HepG2 (cell line): ENCODE results near the gene OCLN. TPM values are rescaled to one million over a fixed set of nuclear protein-coding genes. Genes with fewer than 3 reads are reported as not detected.

Experiments used
- ARID4A ChIP-seq: sonication (generic); formaldehyde crosslinking; IDR thresholded peaks from 2 replicates; pipeline ENCODE4 v1.5.0; 2020; ENCODE audit warnings: mild to moderate bottlenecking, missing genetic modification reagents, borderline replicate concordance
- ATF7-NPFF ChIP-seq: sonication (generic); formaldehyde crosslinking; IDR thresholded peaks from 2 replicates; pipeline ENCODE4 v1.8.1; 2023; ENCODE audit warnings: mild to moderate bottlenecking, low read depth, missing genetic modification reagents, moderate library complexity
- CBX1 ChIP-seq: IDR thresholded peaks from one replicate; pipeline ENCODE4 v1.6.1; 2016; ENCODE audit warnings: antibody characterized with exemption, low read depth
- ERF ChIP-seq: IDR thresholded peaks from 2 replicates; pipeline ENCODE4 v1.6.1; 2018; ENCODE audit warnings: missing biosample characterization, missing genetic modification reagents
- HBP1 ChIP-seq: IDR thresholded peaks from 2 replicates; pipeline ENCODE4 v1.6.1; 2016; ENCODE audit warnings: low read depth, control low read depth
- ISL2 ChIP-seq: sonication (generic); formaldehyde crosslinking; IDR thresholded peaks from 2 replicates; pipeline ENCODE4 v1.5.0; 2020; ENCODE audit warnings: missing genetic modification reagents
- PRMT3 ChIP-seq: sonication (generic); formaldehyde crosslinking; IDR thresholded peaks from 2 replicates; pipeline ENCODE4 v1.8.1; 2022; ENCODE audit warnings: low read depth, mild to moderate bottlenecking, moderate library complexity, missing genetic modification reagents, borderline replicate concordance
- USF2 ChIP-seq, 2 experiments: sonication (generic) in 1 of 2; formaldehyde crosslinking in 1 of 2; IDR thresholded peaks; 2 replicates each; pipeline versions ENCODE4 v1.5.1 to v1.6.1; 2011 to 2020; ENCODE audit warnings: borderline replicate concordance in 1 of 2, low read depth in 1 of 2, low read length in 1 of 2, mild to moderate bottlenecking in 1 of 2, missing genetic modification reagents in 1 of 2, moderate library complexity in 1 of 2
- ZFP36L1 ChIP-seq: sonication (generic); formaldehyde crosslinking; IDR thresholded peaks from 2 replicates; pipeline ENCODE4 v1.8.0; 2022; ENCODE audit warnings: mild to moderate bottlenecking, missing genetic modification reagents, moderate library complexity
- ZNF101 ChIP-seq: sonication (generic); formaldehyde crosslinking; IDR thresholded peaks from 2 replicates; pipeline ENCODE4 v1.4.0; 2020; ENCODE audit warnings: mild to moderate bottlenecking, low read depth, missing genetic modification reagents, borderline replicate concordance
- ZNF317 ChIP-seq: sonication (generic); formaldehyde crosslinking; IDR thresholded peaks from 2 replicates; pipeline ENCODE4 v1.5.0; 2020; ENCODE audit warnings: mild to moderate bottlenecking, missing genetic modification reagents
- ZNF644 ChIP-seq: IDR thresholded peaks from 2 replicates; pipeline ENCODE4 v1.6.1; 2016; ENCODE audit warnings: low read depth
- ZNF776 ChIP-seq: sonication (generic); formaldehyde crosslinking; IDR thresholded peaks from 2 replicates; pipeline ENCODE4 v1.4.0; 2020; ENCODE audit warnings: mild to moderate bottlenecking, missing genetic modification reagents
- ZNF792 ChIP-seq: IDR thresholded peaks from 2 replicates; pipeline ENCODE4 v1.6.1; 2016
- ZNF850 ChIP-seq: sonication (generic); formaldehyde crosslinking; conservative IDR thresholded peaks from 2 replicates; pipeline ENCODE4 v1.9.0; 2021; ENCODE audit warnings: mild to moderate bottlenecking, missing genetic modification reagents
- polyA plus RNA-seq, 8 experiments: library from polyadenylated mRNA; depleted of rRNA in 3 of 8; stranded (reverse) in 7 of 8; unstranded in 1 of 8; fragments of >200 nt; fragmentation: Illumina TruSeq in 4 of 8; extraction: Trizol in 4 of 8; gene quantifications; 2 replicates each; pipeline versions ENCODE4 v1.2.1 to v1.2.3, GENCODE V29; 2011 to 2016; ENCODE audit warnings: low read depth in 4 of 8, missing spikeins in 1 of 8, mixed read lengths in 1 of 8; ENCODE audit not compliant: insufficient read depth in 1 of 8
- total RNA-seq, 5 experiments: library from RNA; depleted of rRNA; stranded (reverse); fragments of >200 nt; fragmentation: Illumina TruSeq; extraction: Trizol; gene quantifications; 2 replicates each; pipeline ENCODE4 v1.2.3, GENCODE V29; 2016; ENCODE audit warnings: low read depth in 1 of 5
- TF ChIP-seq, protein P1 (sequence below): IDR thresholded peaks from 2 replicates; pipeline ENCODE4 v1.4.0; 2020; ENCODE audit warnings: mild to moderate bottlenecking, missing genetic modification reagents

OCLN gene
- total and polyA plus RNA-seq, 2 of the 13 experiments (the other 11 are each of a cell fraction or from before 2014, with no cell fraction given), result 24.1 to 34.8 TPM

DNA sequence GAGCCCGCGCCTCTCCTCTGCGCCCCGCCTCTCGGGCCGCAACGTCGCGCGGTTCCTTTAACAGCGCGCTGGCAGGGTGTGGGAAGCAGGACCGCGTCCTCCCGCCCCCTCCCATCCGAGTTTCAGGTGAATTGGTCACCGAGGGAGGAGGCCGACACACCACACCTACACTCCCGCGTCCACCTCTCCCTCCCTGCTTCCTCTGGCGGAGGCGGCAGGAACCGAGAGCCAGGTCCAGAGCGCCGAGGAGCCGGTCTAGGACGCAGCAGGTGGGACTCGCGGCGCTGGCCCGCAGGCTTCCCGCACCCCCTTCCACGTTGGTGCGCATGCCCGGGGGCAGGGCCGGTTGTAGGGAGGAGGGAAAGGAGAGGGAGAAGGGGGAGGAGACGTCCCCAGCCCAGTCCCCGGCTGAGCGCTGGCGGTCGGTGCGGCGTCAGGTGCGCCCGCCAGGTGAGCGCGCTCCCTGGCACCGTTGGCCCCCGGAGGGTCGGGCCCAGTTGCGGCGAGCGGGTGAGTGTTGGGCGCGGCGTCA, at the start of gene OCLN (continued):
- TF ChIP-seq ZNF850 (CRISPR knock-in tag) (peak; percentile 40; the same call in 1 of the 2 replicates), ZNF101 (no peak), USF2 (IDR thresholded peaks at IDR 0.05; ENCODE audit: low read depth, low read length) (no peak), USF2 (CRISPR knock-in tag; IDR thresholded peaks at IDR 0.05; ENCODE audit: borderline replicate concordance) (no peak), CBX1 (no peak), ZNF644 (CRISPR knock-in tag) (no peak), ARID4A (CRISPR knock-in tag) (peak; percentile 89), PRMT3 (CRISPR knock-in tag) (peak; percentile 57; the same call in 1 of the 2 replicates), ZFP36L1 (CRISPR knock-in tag) (no peak), ZNF792 (CRISPR knock-in tag) (peak; percentile 56; the same call in 1 of the 2 replicates), HBP1 (CRISPR knock-in tag) (no peak), ZNF776 (CRISPR knock-in tag) (peak; percentile 86; the same call in 1 of the 2 replicates), ERF (CRISPR knock-in tag) (no peak; the same call in 1 of the 2 replicates), ISL2 (CRISPR knock-in tag) (peak; percentile 6; the same call in 1 of the 2 replicates), ATF7-NPFF (CRISPR knock-in tag) (peak; percentile 75), ZNF317 (CRISPR knock-in tag) (peak; percentile 91)
- TF ChIP-seq, protein P1, sequence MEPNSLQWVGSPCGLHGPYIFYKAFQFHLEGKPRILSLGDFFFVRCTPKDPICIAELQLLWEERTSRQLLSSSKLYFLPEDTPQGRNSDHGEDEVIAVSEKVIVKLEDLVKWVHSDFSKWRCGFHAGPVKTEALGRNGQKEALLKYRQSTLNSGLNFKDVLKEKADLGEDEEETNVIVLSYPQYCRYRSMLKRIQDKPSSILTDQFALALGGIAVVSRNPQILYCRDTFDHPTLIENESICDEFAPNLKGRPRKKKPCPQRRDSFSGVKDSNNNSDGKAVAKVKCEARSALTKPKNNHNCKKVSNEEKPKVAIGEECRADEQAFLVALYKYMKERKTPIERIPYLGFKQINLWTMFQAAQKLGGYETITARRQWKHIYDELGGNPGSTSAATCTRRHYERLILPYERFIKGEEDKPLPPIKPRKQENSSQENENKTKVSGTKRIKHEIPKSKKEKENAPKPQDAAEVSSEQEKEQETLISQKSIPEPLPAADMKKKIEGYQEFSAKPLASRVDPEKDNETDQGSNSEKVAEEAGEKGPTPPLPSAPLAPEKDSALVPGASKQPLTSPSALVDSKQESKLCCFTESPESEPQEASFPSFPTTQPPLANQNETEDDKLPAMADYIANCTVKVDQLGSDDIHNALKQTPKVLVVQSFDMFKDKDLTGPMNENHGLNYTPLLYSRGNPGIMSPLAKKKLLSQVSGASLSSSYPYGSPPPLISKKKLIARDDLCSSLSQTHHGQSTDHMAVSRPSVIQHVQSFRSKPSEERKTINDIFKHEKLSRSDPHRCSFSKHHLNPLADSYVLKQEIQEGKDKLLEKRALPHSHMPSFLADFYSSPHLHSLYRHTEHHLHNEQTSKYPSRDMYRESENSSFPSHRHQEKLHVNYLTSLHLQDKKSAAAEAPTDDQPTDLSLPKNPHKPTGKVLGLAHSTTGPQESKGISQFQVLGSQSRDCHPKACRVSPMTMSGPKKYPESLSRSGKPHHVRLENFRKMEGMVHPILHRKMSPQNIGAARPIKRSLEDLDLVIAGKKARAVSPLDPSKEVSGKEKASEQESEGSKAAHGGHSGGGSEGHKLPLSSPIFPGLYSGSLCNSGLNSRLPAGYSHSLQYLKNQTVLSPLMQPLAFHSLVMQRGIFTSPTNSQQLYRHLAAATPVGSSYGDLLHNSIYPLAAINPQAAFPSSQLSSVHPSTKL (CRISPR knock-in tag), result 0 out of 2 replicates have a peak, but pooled peaks have one; percentile 23
